ENCODE results near the gene CUL9. TPM values are rescaled to one million over a fixed set of nuclear protein-coding genes. Genes with fewer than 3 reads are reported as not detected.

CUL9 gene
- polyA plus RNA-seq, 4 donors = 24.7 to 48.7 (median 34.5) TPM

DNA sequence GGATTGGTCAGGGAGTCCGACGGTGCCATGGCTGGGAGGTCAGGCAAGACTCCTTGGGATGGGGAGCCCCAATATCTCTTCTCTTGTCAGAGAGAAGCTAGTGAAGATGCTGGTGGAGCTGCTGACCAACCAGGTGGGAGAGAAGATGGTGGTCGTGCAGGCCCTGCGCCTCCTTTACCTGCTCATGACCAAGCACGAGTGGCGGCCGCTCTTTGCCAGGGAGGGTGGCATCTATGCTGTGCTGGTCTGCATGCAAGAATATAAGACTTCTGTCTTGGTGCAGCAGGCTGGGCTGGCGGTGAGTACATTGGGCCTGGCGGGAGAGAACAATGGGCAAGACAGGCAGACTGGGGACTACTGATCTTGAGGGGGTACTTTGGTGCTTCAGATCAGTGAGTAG is 10.9 kb downstream of the CUL9 start:
- DNase-seq (ENCODE audit: low read depth in 4 of 4, low spot score in 3 of 4) = no peak

DNA sequence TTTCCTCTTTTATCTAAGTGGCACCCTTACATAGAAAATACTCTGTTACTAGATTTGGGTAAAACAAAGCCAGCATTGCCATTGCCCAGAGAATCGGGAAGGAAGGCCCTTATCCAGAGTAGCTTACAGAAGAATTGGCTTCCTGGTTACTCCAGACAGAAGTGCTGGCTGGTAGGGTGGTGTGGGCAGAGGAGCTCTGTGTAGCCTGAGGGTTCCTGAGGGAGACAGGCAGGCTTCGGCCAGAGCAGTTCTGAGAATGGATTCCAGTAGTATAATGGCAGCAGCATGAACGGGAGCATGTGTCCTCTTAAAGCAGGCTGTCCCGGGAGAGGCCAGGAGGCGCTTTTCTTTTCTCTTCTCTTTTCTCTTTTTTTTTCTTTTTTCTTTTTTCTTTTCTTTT is 11.9 kb downstream of the CUL9 start:
- DNase-seq (ENCODE audit: low read depth in 4 of 4, low spot score in 3 of 4) = no peak

DNA sequence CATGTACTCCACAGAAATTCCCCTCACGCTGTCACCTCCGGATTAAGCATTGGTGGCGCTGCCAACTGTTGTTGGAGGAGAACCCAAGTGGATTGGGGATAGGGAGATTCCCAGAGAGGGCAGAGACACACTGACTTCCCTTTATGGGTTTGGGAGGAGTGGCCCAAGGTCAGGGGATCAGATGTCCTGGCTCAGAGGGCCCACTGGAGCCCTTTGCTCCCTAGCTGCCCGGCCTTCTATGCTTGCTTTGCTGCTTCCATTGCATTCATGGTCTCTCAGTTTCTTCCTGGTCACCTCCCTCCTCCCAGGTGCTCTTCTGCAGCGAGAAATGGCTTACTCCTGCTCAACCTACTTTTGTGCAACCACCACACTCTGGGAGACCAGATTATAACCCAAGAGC is 14.3 kb downstream of the CUL9 start:
- no peak for DNase-seq (ENCODE audit: low read depth in 4 of 4, low spot score in 3 of 4)

DNA sequence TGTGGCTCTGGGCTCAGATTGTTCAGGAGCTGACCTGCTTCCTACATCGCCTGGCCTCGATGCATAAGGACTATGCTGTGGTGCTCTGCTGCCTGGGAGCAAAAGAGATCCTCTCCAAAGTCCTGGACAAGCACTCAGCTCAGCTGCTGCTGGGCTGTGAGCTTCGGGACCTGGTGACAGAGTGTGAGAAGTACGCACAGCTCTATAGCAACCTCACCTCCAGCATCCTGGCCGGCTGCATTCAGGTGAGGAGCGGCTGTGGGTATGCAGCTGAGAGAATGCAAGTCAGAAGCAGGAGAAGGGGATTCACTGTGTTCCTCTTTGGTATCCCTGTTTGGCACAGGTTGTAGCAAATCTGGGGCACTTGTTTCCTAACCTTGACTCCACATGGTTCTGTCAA is 17.9 kb downstream of the CUL9 start:
- no peak for DNase-seq (ENCODE audit: low read depth in 4 of 4, low spot score in 3 of 4)

DNA sequence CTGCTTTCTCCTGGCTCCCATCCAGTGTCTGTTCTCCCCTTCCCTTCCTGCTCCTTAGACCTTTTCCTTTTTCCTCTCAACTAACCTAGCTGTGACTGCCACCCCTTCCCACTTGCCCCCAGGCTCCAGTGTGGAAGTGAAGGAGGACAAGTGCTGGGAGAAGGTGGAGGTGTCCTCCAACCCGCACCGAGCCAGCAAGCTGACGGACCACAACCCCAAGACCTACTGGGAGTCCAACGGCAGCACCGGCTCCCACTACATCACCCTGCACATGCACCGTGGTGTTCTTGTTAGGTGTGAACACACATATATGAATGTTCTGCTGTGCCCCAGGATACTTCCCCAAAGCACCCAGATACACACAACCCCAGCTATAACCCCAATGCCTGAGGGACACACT is 18.5 kb downstream of the CUL9 start:
- no peak for DNase-seq (ENCODE audit: low read depth in 4 of 4, low spot score in 3 of 4)

DNA sequence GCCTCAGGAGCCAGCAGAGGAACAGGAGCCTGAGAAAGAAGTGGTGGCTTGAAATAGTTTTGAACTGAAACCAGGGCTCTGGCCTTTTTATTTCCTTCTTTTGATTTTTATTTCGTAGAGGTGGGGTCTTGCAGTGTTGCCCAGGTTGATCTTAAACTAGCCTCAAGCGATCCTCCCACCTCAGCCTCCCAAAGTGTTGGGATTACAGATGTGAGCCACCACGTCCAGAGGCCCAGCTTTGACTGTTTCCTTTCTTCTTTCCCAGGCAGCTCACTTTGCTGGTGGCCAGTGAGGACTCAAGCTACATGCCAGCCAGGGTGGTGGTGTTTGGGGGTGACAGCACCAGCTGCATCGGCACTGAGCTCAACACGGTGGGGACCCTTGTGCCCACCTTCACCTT is 20.5 kb downstream of the CUL9 start:
- no peak for DNase-seq (ENCODE audit: low read depth in 4 of 4, low spot score in 3 of 4)

DNA sequence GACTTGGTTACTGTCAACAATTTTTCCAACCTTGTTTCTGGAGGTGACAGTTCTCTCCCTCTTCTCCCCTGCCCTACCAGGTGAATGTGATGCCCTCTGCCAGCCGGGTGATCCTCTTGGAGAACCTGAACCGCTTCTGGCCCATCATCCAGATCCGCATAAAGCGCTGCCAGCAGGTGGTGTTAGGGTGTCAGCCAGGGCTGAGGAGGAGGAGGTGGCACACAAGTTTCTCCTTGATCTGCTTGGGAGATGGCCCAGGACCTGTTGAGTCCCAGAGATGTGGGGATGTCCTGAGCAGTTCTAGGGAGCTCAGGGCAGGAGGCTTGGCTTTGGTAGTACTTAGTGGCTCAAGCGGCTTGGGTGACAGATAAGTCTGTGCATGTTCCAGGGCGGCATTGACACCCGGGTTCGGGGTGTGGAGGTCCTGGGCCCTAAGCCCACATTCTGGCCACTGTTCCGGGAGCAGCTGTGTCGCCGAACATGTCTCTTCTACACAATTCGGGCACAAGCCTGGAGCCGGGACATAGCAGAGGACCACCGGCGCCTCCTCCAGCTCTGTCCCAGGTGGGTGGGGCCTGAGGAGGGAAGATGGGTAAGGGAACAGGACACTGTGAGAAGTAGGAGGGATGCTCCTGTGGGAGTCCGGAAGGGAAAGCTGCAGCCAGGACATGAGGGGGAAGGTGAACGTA is 21.2 kb downstream of the CUL9 start:
- no peak for DNase-seq (ENCODE audit: low read depth in 4 of 4, low spot score in 3 of 4)

DNA sequence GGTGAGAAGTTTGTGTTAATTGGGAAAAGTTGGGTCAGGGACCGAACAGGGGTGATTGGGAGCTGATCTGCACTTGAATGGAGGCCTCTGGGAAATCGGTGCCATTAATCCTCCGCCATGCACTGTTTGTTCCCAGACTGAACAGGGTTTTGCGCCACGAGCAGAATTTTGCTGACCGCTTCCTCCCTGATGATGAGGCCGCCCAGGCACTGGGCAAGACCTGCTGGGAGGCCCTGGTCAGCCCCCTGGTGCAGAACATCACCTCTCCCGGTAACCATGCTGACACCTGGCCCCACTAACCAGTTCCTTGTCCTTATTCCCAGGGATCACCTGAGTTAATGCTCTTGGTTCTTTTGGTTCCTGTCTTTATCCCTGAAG is 21.7 kb downstream of the CUL9 start:
- DNase-seq (ENCODE audit: low read depth in 4 of 4, low spot score in 3 of 4) = no peak

DNA sequence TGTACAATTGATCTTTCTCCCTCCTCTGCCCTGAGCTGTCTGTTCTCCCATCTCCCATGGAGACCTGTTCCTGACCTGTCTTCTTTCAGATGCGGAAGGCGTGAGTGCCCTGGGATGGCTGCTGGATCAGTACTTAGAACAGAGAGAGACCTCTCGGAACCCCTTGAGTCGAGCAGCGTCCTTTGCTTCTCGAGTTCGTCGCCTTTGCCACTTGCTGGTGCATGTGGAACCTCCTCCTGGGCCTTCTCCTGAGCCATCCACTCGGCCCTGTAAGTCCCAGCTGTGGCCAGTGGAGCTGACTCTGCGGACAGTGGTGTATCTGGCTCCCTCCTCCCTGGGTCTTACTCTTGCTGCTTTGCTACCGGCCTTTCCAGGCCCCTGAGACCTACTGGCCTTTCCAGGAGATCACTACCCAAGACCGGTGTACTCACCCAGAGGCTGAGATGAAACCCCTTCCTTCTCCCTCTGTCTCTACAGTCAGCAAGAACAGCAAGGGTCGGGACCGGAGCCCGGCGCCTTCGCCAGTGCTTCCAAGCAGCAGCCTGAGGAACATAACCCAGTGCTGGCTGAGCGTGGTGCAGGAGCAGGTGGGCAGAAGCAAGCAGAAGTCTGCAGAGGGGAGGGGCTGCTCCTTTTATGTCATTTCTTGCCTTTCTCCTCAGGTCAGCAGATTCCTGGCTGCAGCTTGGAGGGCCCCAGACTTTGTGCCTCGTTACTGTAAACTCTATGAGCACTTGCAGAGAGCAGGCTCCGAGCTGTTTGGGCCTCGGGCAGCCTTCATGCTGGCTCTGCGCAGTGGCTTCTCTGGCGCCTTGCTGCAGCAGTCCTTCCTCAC is 22.5 kb downstream of the CUL9 start:
- DNase-seq (ENCODE audit: low read depth in 4 of 4, low spot score in 3 of 4) = no peak

DNA sequence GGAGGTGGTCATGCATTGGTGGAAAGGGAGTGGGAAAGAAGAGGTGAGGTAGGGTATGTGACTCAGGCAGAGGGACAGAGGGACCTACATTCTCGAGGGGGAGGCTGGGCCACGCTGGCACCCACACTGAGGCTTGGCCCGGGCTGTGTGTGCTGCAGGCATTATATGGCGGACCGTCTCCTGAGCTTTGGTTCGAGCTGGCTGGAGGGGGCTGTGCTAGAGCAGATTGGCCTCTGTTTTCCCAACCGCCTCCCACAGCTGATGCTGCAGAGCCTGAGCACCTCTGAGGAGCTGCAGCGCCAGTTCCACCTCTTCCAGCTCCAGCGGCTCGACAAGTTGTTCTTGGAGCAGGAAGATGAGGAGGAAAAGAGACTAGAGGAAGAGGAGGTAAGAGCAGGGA is 23.9 kb downstream of the CUL9 start:
- DNase-seq (ENCODE audit: low read depth in 4 of 4, low spot score in 3 of 4) = no peak

DNA sequence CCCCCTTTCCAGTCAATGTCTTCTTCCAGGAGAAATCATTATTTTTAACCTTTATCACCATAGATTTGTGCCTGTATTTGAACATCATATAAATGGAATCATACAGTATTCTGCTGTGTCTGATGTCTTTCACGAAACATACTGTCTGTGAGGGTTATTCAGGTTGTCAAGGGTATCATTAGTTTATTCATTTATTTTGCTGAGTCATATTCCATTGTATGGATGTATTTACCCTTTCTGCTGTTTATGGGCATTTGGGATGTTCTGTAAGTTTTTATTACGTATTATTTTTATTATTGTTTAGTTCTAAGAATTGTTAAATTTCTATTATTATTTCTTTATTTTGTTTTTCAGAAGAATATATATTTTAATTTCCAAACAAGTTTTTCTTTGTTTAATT is 25.3 kb downstream of the CUL9 start:
- no peak for DNase-seq (ENCODE audit: low read depth in 4 of 4, low spot score in 3 of 4)

DNA sequence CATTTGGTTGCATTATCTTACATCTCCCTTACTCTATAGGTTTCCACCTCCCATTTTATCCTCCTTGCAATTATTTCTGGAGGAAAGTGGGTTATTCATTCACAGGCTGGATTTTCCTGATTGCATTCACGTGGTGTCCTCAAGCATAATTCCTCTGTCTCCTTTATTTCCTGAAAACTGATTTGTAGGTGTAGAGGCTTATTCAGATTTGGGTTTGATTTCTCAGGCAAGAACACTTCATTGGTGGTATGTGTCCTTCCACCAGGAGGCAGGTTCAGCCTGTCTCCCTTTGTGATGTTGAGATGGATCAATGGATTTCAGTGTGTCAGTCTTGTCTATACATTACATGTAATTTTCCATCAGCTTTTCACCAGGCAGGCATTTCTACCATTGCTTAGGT is 30.0 kb downstream of the CUL9 start:
- DNase-seq (ENCODE audit: low read depth in 4 of 4, low spot score in 3 of 4) = peak in 2 of 4 donors; percentile 9 to 14

DNA sequence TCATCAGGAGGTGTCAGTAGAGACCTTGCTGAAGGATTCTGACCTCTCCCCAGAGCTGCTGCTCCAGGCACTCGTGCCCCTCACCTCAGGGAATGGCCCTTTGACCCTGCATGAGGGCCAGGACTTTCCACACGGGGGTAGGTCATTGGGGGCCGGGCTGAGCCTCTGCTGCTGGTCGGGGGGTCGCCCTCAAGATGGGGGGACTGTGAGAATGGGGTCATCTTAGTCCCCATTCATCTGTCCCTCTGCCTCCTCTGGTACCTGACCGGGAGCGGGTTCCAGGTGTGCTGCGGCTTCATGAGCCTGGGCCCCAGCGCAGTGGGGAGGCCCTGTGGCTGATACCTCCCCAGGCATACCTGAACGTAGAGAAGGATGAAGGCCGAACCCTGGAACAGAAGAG is 31.4 kb downstream of the CUL9 start:
- DNase-seq (ENCODE audit: low read depth in 4 of 4, low spot score in 3 of 4) = no peak

DNA sequence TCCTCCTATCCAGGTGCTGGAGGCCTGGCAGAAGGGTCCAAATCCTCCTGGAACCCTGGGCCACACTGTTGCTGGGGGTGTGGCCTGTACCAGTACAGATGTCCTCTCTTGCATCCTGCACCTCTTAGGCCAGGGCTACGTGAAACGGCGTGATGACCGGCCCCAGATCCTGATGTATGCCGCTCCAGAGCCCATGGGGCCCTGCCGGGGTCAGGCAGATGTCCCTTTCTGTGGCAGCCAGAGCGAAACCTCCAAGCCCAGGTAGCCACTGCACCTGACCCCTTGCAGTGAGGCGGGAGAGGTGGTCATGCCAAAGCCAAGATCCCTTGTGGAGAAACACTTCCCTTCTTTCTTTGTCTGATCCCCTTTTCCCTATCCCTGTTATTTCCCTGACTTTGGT is 33.1 kb downstream of the CUL9 start:
- DNase-seq (ENCODE audit: low read depth in 4 of 4, low spot score in 3 of 4) = no peak

DNA sequence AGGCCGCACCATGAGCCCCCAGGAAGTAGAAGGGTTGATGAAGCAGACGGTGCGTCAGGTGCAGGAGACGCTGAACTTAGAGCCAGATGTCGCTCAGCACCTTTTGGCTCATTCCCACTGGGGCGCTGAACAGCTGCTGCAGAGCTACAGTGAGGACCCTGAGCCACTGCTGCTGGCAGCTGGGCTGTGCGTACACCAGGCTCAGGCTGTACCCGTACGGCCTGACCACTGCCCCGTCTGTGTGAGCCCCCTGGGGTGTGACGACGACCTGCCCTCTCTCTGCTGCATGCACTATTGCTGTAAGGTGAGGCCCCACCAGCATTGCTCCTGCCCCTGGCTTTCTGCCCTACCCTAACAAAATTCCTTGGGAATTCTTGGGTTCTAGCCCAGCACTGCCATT is 34.2 kb downstream of the CUL9 start:
- no peak for DNase-seq (ENCODE audit: low read depth in 4 of 4, low spot score in 3 of 4)

DNA sequence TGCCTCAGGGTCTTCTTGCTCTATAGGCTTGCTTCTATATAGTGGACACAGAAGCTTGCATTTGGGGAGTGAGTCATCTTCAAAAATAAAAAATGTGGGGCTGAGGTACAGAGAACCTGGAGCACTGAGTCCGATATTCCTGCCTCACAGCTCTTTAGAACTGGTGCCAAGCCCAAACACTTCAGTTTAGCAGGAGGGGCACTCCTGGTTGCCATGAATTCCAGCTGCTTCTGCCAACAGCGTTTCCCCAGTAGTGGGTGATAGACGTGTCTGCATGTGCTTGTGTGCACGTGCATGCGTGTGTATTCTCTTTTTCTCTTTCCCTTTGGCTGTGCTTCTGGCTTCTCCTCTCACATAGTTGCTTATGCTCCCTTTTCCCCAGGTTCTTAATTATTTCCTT is 35.4 kb downstream of the CUL9 start:
- DNase-seq (ENCODE audit: low read depth in 4 of 4, low spot score in 3 of 4) = no peak

DNA sequence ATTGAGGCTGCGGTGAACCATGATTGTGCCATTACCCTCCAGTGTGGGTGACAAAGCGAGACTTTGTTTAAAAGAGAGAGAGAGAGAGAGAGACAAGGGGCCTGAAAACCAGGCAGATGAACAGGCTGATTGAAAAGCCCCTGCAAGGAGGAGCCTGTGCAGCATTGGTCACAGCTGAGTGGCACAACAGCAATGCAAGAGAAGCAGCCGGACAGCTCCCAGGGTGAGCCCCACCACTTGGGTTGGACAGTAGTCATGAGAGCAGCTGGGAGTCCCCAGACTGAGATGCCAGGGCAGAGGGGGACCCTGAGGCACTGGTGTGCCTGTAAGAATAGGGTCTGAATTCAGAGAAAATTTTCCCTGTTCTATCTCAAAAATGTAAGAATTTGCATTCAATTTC is 37.1 kb downstream of the CUL9 start:
- DNase-seq (ENCODE audit: low read depth in 4 of 4, low spot score in 3 of 4) = no peak

DNA sequence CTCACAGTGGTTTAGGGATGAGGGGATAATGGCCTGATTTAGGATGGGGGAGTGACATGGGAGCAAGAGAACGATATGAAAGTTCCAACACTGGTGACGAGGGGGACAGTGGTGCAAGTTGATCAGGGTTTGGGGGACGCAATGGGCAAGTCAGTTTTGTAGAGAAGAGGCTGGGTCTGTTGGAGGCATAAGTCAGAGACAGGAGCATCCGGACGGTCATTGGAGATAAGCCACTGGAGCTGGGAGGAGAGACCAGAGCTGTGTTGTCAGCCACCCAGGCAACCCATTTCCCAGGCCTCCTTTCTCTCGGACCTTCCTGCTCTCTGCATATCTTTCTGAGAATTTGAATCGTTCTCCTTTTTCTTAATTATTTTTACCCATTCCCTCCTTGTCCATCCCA is 37.8 kb downstream of the CUL9 start:
- DNase-seq (ENCODE audit: low read depth in 4 of 4, low spot score in 3 of 4) = no peak

DNA sequence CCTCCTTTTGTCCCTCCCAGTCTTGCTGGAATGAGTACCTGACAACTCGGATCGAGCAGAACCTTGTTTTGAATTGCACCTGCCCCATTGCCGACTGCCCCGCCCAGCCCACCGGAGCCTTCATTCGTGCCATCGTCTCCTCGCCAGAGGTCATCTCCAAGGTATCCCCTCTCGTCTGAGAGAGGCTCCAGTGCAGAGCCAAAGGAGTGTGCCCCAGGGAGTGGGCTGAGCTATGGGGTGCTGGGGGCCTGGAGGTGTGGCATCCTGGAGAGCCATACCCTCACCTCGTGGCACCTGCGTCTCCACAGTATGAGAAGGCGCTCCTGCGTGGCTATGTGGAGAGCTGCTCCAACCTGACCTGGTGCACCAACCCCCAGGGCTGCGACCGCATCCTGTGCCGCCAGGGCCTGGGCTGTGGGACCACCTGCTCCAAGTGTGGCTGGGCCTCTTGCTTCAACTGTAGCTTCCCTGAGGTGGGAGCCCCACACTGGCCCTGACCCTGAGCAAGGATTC is 38.5 kb downstream of the CUL9 start:
- no peak for DNase-seq (ENCODE audit: low read depth in 4 of 4, low spot score in 3 of 4)

DNA sequence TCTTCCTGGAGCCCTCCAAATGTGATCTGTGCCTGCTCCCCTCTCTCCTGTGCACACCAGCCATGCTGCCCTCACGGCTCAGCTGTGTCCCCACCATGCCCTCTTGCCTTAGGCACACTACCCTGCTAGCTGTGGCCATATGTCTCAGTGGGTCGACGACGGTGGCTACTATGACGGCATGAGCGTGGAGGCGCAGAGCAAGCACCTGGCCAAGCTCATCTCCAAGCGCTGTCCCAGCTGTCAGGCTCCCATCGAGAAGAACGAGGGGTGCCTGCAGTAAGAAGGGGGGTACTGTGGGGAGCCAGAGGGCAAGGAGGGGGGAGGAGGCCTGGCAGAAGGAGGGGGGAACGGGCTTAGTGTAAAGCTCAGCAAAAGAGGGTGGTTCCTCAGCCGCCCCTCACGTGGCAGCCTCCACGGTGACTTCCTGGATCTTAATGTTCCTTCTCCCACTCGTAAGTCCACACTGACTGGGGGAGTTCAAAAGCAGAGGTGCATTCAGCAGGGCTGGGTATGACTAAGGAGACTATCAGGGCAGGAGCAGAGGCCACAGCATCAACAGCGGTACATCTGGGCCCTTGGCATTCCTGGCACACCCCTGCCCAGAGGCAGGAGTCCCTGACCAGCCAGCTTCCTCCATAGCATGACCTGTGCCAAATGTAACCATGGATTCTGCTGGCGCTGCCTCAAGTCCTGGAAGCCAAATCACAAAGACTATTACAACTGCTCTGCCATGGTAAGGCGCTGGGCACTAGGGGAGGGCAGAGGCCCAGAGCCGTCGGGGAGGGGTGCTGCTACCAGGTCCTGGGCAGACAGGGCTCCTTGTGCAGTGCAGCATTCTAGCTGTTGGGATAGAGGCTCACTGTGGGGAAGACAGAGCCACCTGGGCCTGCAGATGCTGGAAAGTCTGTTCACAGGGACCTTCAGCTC is 39.3 kb downstream of the CUL9 start:
- no peak for DNase-seq (ENCODE audit: low read depth in 4 of 4, low spot score in 3 of 4)

DNA sequence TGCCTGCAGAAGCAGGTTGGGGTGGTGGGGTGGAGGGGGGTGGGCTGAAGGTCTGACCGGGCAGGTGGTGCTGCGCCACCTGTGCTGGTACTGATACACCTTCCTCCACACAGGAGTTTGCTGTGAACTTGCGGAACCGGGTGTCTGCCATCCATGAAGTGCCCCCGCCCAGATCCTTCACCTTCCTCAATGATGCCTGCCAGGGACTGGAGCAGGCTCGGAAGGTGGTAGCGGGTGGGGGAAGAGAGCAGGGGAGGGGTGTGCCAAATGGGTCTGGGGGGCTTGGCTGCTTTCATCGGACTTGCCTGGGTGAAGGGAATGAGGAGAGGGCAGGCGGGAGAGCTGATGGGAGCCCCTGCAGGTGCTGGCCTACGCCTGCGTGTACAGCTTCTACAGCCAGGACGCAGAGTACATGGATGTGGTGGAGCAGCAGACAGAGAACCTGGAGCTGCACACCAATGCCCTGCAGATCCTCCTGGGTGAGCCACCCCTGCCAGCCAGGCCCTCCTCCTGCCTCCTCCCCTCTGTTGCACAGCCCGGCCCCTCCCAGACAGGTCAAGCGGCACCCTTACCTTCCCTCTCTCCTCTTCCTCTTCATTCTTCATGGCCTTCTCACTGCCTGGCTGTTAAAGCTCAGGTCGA is 40.5 kb downstream of the CUL9 start:
- DNase-seq (ENCODE audit: low read depth in 4 of 4, low spot score in 3 of 4) = no peak
